ENCODE results near the gene C10orf95.

Gene C10orf95

GRCh38 chr10:102413806-102414561 lies 37.4 kb downstream of the C10orf95 start:
- DNase-seq = no peak

- DNase-seq = peak; percentile 61
Observed at GRCh38 chr10:102413053-102413705, 38.2 kb downstream of the C10orf95 start.

- no peak for DNase-seq
Observed at GRCh38 chr10:102412293-102412692, 39.0 kb downstream of the C10orf95 start.

- DNase-seq = no peak
Observed at GRCh38 chr10:102411341-102412255, 39.7 kb downstream of the C10orf95 start.

GRCh38 chr10:102410429-102411073 lies 40.8 kb downstream of the C10orf95 start:
- peak; percentile 83 for DNase-seq

DNA sequence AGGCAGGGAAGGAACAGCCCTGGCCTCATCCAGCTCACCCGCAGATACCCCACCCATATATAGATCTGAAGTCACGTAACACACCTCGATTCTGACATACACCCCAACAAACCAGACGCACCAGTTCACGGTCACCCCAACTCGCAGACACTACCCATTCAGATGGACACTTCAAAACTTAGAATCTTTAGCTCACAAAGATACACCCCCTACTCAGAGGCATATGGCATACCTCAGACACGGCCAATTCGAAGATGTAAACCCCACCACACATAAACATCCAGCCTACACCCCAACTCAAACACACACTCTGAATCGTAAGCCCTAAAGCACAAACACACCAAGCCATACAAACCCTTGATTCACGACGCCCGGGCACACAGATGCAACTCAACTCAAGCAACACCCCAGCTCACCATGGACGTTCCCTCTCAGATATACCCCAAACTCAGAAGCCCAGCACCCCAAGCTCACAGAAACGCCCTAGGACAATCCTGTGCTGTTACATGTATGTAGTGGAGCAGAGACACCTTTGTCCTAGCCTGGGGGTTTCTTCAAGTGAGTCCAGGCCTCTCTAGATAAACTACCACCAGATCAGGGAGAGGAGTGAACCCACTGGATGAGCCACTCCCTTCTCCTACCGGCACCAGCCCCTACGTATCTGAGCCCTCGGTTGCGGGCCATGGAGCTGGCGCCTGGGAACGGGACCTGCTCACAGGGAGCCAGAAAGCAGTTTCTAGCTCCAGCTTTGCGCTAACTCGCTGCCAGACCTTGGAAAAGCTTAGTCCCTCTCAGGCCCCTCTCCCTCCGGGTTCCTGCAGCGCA lies 41.5 kb downstream of the C10orf95 start:
- DNase-seq = no peak

- DNase-seq = peak; percentile 88
Observed at GRCh38 chr10:102408728-102409603, 42.4 kb downstream of the C10orf95 start.

GRCh38 chr10:102408131-102408727 lies 43.1 kb downstream of the C10orf95 start:
- peak; percentile 61 for DNase-seq

- peak; percentile 58 for DNase-seq
Observed at GRCh38 chr10:102407425-102408130, 43.8 kb downstream of the C10orf95 start.

DNA sequence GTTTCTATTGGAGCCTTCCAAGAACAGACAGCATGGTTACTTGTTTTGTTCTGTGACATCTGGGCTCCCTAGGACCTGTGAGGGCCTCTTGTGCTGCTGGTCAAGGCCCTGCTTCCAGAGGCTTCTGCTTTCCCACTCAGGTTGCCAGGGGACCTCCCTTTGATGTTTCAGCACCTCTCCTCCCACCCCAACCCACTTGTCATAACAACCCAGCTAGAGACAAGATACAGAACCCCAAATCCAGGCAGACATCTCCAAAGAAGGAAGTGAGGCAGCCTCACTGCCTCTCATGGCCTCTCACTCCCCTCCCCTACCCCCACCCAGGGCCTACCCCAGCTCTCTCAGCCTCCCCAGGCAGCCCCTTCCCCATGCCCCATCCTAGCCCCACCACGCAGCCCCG lies 44.5 kb downstream of the C10orf95 start:
- DNase-seq = no peak

GRCh38 chr10:102405632-102406031 lies 45.7 kb downstream of the C10orf95 start:
- peak; percentile 58 for DNase-seq

GRCh38 chr10:102405108-102405571 lies 46.2 kb downstream of the C10orf95 start:
- no peak for DNase-seq

GRCh38 chr10:102404361-102405107 lies 46.8 kb downstream of the C10orf95 start:
- peak; percentile 60 for DNase-seq

GRCh38 chr10:102403115-102403514 lies 48.2 kb downstream of the C10orf95 start:
- peak; percentile 59 for DNase-seq

DNA sequence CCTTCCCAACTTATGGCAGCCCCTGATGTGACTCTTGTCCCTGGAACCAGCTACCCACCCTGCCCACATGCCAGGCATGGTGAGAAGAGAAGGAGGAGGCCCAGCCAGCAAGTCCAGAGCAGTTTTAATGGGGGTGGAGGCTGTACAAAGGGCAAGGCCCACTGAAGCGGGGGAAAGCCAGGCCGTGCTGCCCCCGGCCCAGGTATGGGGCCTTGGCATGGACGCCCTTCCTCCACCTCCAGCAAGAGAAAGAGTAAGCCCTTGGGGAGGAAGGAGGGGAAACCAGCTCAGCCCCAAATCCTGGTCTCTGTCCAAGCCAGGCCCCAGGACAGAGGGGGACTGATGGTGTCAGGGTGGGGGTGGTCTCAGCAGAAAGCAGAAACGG lies 48.8 kb downstream of the C10orf95 start:
- DNase-seq = peak; percentile 58

DNA sequence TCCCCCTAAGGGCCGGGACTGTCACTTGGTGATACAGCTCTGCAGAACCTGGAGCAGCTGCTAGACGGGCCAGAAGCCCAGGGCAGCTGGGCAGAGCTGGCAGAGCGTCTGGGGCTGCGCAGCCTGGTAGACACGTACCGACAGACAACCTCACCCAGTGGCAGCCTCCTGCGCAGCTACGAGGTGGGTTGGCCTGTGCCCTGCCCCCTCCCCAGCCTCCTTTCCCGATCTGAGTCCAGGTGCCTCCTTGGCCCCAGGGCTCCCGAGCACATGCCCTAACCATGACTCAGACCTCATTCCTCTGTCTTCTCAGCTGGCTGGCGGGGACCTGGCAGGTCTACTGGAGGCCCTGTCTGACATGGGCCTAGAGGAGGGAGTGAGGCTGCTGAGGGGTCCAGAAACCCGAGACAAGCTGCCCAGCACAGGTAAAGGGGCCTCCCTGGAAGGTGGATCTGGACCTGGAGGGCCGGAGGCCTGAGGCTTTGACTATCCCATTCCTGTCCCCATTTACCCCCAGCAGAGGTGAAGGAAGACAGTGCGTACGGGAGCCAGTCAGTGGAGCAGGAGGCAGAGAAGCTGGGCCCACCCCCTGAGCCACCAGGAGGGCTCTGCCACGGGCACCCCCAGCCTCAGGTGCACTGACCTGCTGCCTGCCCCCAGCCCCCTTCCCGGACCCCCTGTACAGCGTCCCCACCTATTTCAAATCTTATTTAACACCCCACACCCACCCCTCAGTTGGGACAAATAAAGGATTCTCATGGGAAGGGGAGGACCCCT lies 49.4 kb downstream of the C10orf95 start:
- no peak for DNase-seq

DNA sequence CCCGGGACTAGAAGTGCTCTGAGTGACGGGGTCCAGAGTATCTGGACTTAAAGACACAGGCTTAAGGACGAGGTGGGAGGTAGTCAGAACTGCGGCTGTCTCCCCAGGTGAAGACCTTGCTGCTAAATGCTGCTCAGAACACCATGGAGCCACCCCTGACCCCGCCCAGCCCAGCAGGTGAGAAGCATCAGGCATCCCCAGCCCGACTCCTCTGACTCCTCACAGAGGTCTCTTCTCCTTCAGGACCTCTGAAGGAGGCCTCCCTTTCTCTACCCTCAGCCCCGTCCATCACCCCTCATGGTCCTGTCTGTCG lies 50.0 kb downstream of the C10orf95 start:
- DNase-seq = no peak

All from activated CD8-positive, alpha-beta memory T cell treated with anti-CD3 and anti-CD28 coated beads for 24 hours (primary cell).